KMS-11 (cell line): ENCODE data around the gene TANGO6.

ENCODE experiments used
- H2AFZ ChIP-seq: fragments of 200-600 bp; sonication (generic); 2 replicates; pipeline ENCODE4 v1.6.1; 2016; ENCODE audit warnings: antibody characterized with exemption, mixed run types, low read depth
- H3K27ac ChIP-seq: fragments of 200-600 bp; sonication (generic); 2 replicates; pipeline ENCODE4 v1.6.1; 2016; ENCODE audit warnings: mild to moderate bottlenecking, mixed run types
- H3K27me3 ChIP-seq: fragments of 200-600 bp; sonication (generic); 2 replicates; pipeline ENCODE4 v1.6.1; 2017; ENCODE audit warnings: mild to moderate bottlenecking, low read depth, mixed run types, moderate library complexity; ENCODE audit not compliant: insufficient read depth
- H3K36me3 ChIP-seq: fragments of 200-600 bp; sonication (generic); 2 replicates; pipeline ENCODE4 v1.6.1; 2017; ENCODE audit warnings: mild to moderate bottlenecking, mixed run types; ENCODE audit not compliant: insufficient read depth
- H3K4me1 ChIP-seq: fragments of 200-600 bp; sonication (generic); 2 replicates; pipeline ENCODE4 v1.6.1; 2016; ENCODE audit warnings: mild to moderate bottlenecking, low read depth, mixed run types; ENCODE audit not compliant: poor library complexity, severe bottlenecking
- H3K4me2 ChIP-seq: fragments of 200-600 bp; sonication (generic); 2 replicates; pipeline ENCODE4 v1.7.0; 2016; ENCODE audit warnings: mild to moderate bottlenecking, mixed run types
- H3K4me3 ChIP-seq: fragments of 200-600 bp; sonication (generic); IDR thresholded peaks from 2 replicates; pipeline ENCODE4 v1.6.1; 2017; ENCODE audit warnings: low read depth, low read length, mixed read lengths; ENCODE audit not compliant: insufficient read depth
- H3K79me2 ChIP-seq: fragments of 200-600 bp; sonication (generic); 2 replicates; pipeline ENCODE4 v1.6.1; 2016; ENCODE audit warnings: low read depth, mixed run types; ENCODE audit not compliant: insufficient read depth
- H3K9ac ChIP-seq: fragments of 200-600 bp; sonication (generic); 2 replicates; pipeline ENCODE4 v1.6.1; 2016; ENCODE audit warnings: mild to moderate bottlenecking, mixed run types
- H4K20me1 ChIP-seq: fragments of 200-600 bp; sonication (generic); 2 replicates; pipeline ENCODE4 v1.6.1; 2016; ENCODE audit warnings: mild to moderate bottlenecking, mixed run types; ENCODE audit not compliant: insufficient read depth
- TF ChIP-seq, protein P1 (sequence below): fragments of 200-600 bp; sonication (generic); conservative IDR thresholded peaks from 2 replicates; pipeline ENCODE4 v1.6.1; 2017; ENCODE audit warnings: low read depth, mild to moderate bottlenecking, antibody characterized with exemption, low read length, moderate library complexity, mixed read lengths

Gene TANGO6

DNA sequence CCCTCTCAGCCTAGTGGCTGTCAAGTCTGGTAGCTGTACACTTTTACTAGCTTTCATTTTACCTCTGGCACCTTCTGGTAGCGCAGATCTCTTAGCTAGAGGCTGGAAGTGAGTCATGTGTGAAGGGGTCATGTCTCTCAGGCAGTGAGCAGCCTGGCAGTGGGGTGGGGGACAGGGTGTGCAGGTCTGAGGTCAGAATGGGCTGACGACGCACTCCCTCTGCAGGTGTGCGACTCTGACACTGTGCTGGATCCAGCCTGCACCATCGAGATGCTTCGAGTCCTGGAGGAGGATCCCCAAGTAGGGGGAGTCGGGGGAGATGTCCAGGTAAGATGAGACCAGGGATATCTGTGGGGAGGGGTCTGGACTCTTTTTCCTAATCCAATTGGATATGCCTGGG lies 269.9 kb downstream of the TANGO6 start:
- Histone ChIP-seq H3K4me3 (no peak overlapping the region), H3K27ac (no peak overlapping the region), H3K27me3 (no peaks in the 10 kb centered on the region), H3K79me2 (no peaks in the 10 kb centered on the region), H3K36me3 (no peaks in the 10 kb centered on the region), H2AFZ (no peak overlapping the region), H3K9ac (no peak overlapping the region), H3K4me2 (no peak overlapping the region), H4K20me1 (no peaks in the 10 kb centered on the region), H3K4me1 (peaks cover 15% of the 10 kb centered on the region)
- TF ChIP-seq, protein P1, sequence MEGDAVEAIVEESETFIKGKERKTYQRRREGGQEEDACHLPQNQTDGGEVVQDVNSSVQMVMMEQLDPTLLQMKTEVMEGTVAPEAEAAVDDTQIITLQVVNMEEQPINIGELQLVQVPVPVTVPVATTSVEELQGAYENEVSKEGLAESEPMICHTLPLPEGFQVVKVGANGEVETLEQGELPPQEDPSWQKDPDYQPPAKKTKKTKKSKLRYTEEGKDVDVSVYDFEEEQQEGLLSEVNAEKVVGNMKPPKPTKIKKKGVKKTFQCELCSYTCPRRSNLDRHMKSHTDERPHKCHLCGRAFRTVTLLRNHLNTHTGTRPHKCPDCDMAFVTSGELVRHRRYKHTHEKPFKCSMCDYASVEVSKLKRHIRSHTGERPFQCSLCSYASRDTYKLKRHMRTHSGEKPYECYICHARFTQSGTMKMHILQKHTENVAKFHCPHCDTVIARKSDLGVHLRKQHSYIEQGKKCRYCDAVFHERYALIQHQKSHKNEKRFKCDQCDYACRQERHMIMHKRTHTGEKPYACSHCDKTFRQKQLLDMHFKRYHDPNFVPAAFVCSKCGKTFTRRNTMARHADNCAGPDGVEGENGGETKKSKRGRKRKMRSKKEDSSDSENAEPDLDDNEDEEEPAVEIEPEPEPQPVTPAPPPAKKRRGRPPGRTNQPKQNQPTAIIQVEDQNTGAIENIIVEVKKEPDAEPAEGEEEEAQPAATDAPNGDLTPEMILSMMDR = no peak

DNA sequence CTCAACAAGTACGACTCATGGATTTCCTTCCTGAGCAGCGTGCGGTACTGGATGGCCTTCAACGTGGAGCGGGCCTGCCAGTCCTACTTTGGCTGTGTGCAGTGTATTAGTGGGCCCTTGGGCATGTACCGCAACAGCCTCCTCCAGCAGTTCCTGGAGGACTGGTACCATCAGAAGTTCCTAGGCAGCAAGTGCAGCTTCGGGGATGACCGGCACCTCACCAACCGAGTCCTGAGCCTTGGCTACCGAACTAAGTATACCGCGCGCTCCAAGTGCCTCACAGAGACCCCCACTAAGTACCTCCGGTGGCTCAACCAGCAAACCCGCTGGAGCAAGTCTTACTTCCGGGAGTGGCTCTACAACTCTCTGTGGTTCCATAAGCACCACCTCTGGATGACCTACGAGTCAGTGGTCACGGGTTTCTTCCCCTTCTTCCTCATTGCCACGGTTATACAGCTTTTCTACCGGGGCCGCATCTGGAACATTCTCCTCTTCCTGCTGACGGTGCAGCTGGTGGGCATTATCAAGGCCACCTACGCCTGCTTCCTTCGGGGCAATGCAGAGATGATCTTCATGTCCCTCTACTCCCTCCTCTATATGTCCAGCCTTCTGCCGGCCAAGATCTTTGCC lies 271.1 kb downstream of the TANGO6 start:
- H2AFZ ChIP-seq = no peak overlapping the region
- no peaks in the 10 kb centered on the region for H3K27me3 ChIP-seq
- H3K4me3 ChIP-seq = no peak overlapping the region
- H3K4me1 ChIP-seq = peaks cover 15% of the 10 kb centered on the region
- H3K36me3 ChIP-seq = no peaks in the 10 kb centered on the region
- no peak overlapping the region for H3K9ac ChIP-seq
- no peak overlapping the region for H3K27ac ChIP-seq
- TF ChIP-seq, protein P1 = no peak
- H3K4me2 ChIP-seq = no peak overlapping the region
- H4K20me1 ChIP-seq = no peaks in the 10 kb centered on the region
- H3K79me2 ChIP-seq = no peaks in the 10 kb centered on the region

DNA sequence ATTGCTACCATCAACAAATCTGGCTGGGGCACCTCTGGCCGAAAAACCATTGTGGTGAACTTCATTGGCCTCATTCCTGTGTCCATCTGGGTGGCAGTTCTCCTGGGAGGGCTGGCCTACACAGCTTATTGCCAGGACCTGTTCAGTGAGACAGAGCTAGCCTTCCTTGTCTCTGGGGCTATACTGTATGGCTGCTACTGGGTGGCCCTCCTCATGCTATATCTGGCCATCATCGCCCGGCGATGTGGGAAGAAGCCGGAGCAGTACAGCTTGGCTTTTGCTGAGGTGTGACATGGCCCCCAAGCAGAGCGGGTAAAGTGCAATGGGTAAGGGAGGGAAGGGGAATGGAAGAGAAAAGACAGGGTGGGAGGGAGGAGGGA lies 271.6 kb downstream of the TANGO6 start:
- Histone ChIP-seq H3K4me1 (peaks cover 15% of the 10 kb centered on the region), H4K20me1 (no peaks in the 10 kb centered on the region), H2AFZ (no peak overlapping the region), H3K79me2 (no peaks in the 10 kb centered on the region), H3K4me3 (no peak overlapping the region), H3K27ac (no peak overlapping the region), H3K9ac (no peak overlapping the region), H3K27me3 (no peaks in the 10 kb centered on the region), H3K36me3 (no peaks in the 10 kb centered on the region), H3K4me2 (no peak overlapping the region)
- TF ChIP-seq, protein P1 = no peak

DNA sequence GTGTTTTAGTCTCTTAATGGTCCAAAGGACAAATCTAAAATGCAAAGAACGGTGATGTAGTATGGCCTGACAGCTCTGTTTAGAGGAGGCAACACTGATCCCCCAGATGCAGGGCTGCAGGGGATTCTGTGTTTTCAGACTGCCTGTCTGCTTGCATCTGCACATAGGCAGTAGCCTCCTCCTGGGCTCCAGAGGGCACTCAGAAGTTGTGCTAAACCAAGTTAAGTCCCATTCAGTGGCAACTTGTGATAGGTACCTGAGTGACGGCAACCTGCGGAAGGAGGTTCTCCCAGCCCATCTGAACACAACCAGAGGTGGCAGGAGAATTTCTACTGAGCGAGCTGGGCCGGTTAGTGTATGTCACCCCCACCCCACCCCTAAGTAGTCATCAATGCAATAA lies 272.0 kb downstream of the TANGO6 start:
- Histone ChIP-seq H3K4me2 (no peak overlapping the region), H3K27ac (no peak overlapping the region), H3K36me3 (no peaks in the 10 kb centered on the region)

More for the DNA sequence above, 272.0 kb downstream of the TANGO6 start:
- Histone ChIP-seq H4K20me1 (no peaks in the 10 kb centered on the region), H3K79me2 (no peaks in the 10 kb centered on the region), H3K4me3 (no peak overlapping the region), H3K27me3 (no peaks in the 10 kb centered on the region), H3K9ac (no peak overlapping the region), H3K4me1 (peaks cover 15% of the 10 kb centered on the region), H2AFZ (no peak overlapping the region)
- TF ChIP-seq, protein P1 = no peak
